Activated naive CD4-positive, alpha-beta T cell treated with Interleukin-2 at 50 U/mL for 16 hours (primary cell): ENCODE measurements around the gene WTIP.
"Not testable (repeated sequence)": the region's sequence is repeated elsewhere in the genome, so short reads cannot be mapped to it uniquely, and the experiment has no call there.

Source experiments
- DNase-seq: peaks from one replicate; pipeline ENCODE4 v3.0.0-alpha.2; 2020

Gene WTIP

GRCh38 chr19:34480971-34481841 lies at the start of gene WTIP:
TSS of gene WTIP (plus strand) at chr19:34481758. CDS start at chr19:34481975, 217 bp downstream.
- no peak for DNase-seq

GRCh38 chr19:34432797-34433196 lies 48.8 kb upstream of the WTIP start:
- DNase-seq: no peak

GRCh38 chr19:34436716-34437115 lies 44.8 kb upstream of the WTIP start:
- no peak for DNase-seq

- no peak for DNase-seq
These were observed 33.4 kb upstream of the WTIP start for GRCh38 chr19:34448191-34448590.

- no peak for DNase-seq
These were observed 28.8 kb upstream of the WTIP start for GRCh38 chr19:34452723-34453122.

- no peak for DNase-seq
These were observed 27.5 kb upstream of the WTIP start for GRCh38 chr19:34454091-34454490.

GRCh38 chr19:34454685-34455084 lies 26.9 kb upstream of the WTIP start:
- DNase-seq: no peak

- DNase-seq: not testable (repeated sequence)
These were observed 25.6 kb upstream of the WTIP start for GRCh38 chr19:34455783-34456480.

- no peak for DNase-seq
These were observed 24.1 kb upstream of the WTIP start for GRCh38 chr19:34457446-34457845.

GRCh38 chr19:34458677-34459076 lies 22.9 kb upstream of the WTIP start:
- DNase-seq: no peak

GRCh38 chr19:34459614-34460013 lies 21.9 kb upstream of the WTIP start:
- DNase-seq: no peak

GRCh38 chr19:34461375-34462100 lies 20.0 kb upstream of the WTIP start:
- no peak for DNase-seq

GRCh38 chr19:34464785-34465184 lies 16.8 kb upstream of the WTIP start:
- DNase-seq: not testable (repeated sequence)

GRCh38 chr19:34468409-34468808 lies 13.1 kb upstream of the WTIP start:
- DNase-seq: no peak

- DNase-seq: not testable (repeated sequence)
These were observed 12.5 kb upstream of the WTIP start for GRCh38 chr19:34469026-34469425.

GRCh38 chr19:34471906-34472700 lies 9.5 kb upstream of the WTIP start:
- no peak for DNase-seq

GRCh38 chr19:34474233-34474989 lies 7.1 kb upstream of the WTIP start:
- no peak for DNase-seq

GRCh38 chr19:34475026-34475974 lies 6.3 kb upstream of the WTIP start:
- DNase-seq: no peak

GRCh38 chr19:34475975-34476594 lies 5.5 kb upstream of the WTIP start:
- no peak for DNase-seq

- not testable (repeated sequence) for DNase-seq
These were observed 3.1 kb upstream of the WTIP start for GRCh38 chr19:34478496-34478895.
